Stimulated activated CD8-positive, alpha-beta memory T cell treated with anti-CD3 and anti-CD28 coated beads, Interleukin-15, amount 100 ng/mL, for 24 hours (primary cell): ENCODE data around the gene SPDYA.
"Not testable (repeated sequence)": the region's sequence is repeated elsewhere in the genome, so short reads cannot be mapped to it uniquely, and the experiment has no call there.

Experiments
- DNase-seq: peaks from one replicate; pipeline ENCODE4 v3.0.0-alpha.2; 2020; ENCODE audit warnings: low read depth

The SPDYA gene

GRCh38 chr2:28810384-28811285 is at the start of gene SPDYA:
Gene SPDYA (plus strand): TSS chr2:28810834. CDS start chr2:28816015, 5,181 bp downstream.
- peak; percentile 53 for DNase-seq

- DNase-seq, result no peak
Observed at GRCh38 chr2:28761420-28761819, 49.2 kb upstream of the SPDYA start.

GRCh38 chr2:28764909-28765711 is 45.5 kb upstream of the SPDYA start:
- DNase-seq, result no peak

- DNase-seq, result no peak
Observed at GRCh38 chr2:28766070-28766469, 44.6 kb upstream of the SPDYA start.

- no peak for DNase-seq
Observed at GRCh38 chr2:28767337-28767736, 43.3 kb upstream of the SPDYA start.

- DNase-seq, result no peak
Observed at GRCh38 chr2:28768422-28768821, 42.2 kb upstream of the SPDYA start.

GRCh38 chr2:28768952-28769351 is 41.7 kb upstream of the SPDYA start:
- DNase-seq, result no peak

GRCh38 chr2:28772351-28772750 is 38.3 kb upstream of the SPDYA start:
- no peak for DNase-seq

- no peak for DNase-seq
Observed at GRCh38 chr2:28776471-28776870, 34.2 kb upstream of the SPDYA start.

- no peak for DNase-seq
Observed at GRCh38 chr2:28778392-28778791, 32.2 kb upstream of the SPDYA start.

GRCh38 chr2:28779001-28779400 is 31.6 kb upstream of the SPDYA start:
- DNase-seq, result no peak

GRCh38 chr2:28780496-28780895 is 30.1 kb upstream of the SPDYA start:
- no peak for DNase-seq

GRCh38 chr2:28782423-28782822 is 28.2 kb upstream of the SPDYA start:
- DNase-seq, result no peak

GRCh38 chr2:28784570-28784969 is 26.1 kb upstream of the SPDYA start:
- DNase-seq, result not testable (repeated sequence)

- DNase-seq, result no peak
Observed at GRCh38 chr2:28796620-28797019, 14.0 kb upstream of the SPDYA start.

- no peak for DNase-seq
Observed at GRCh38 chr2:28801726-28802125, 8.9 kb upstream of the SPDYA start.

- no peak for DNase-seq
Observed at GRCh38 chr2:28802975-28803429, 7.6 kb upstream of the SPDYA start.

- no peak for DNase-seq
Observed at GRCh38 chr2:28809927-28810326, 707 bp upstream of the SPDYA start.

GRCh38 chr2:28818053-28818452 is 7.4 kb downstream of the SPDYA start:
- DNase-seq, result no peak

- peak; percentile 6 for DNase-seq
Observed at GRCh38 chr2:28821295-28821958, 10.8 kb downstream of the SPDYA start.

- DNase-seq, result no peak
Observed at GRCh38 chr2:28822036-28822435, 11.4 kb downstream of the SPDYA start.

GRCh38 chr2:28824207-28824606 is 13.6 kb downstream of the SPDYA start:
- DNase-seq, result no peak
